A673 (cell line): ENCODE data around the gene MN1.

Experiments used
- EZH2 ChIP-seq: fragments of 200-600 bp; sonication (generic); IDR thresholded peaks from 2 replicates; pipeline ENCODE4 v1.6.1; 2017; ENCODE audit warnings: borderline replicate concordance, low read depth, mild to moderate bottlenecking, mixed read lengths, antibody characterized with exemption, low read length; ENCODE audit not compliant: poor library complexity, severe bottlenecking
- TF ChIP-seq, protein P1 (sequence below): fragments of 300-800, 200-600 bp; sonication (generic); conservative IDR thresholded peaks from 2 replicates; pipeline ENCODE4 v1.5.1; 2017; ENCODE audit warnings: low read depth, mild to moderate bottlenecking, antibody characterized with exemption, low read length, moderate library complexity, mixed read lengths

DNA sequence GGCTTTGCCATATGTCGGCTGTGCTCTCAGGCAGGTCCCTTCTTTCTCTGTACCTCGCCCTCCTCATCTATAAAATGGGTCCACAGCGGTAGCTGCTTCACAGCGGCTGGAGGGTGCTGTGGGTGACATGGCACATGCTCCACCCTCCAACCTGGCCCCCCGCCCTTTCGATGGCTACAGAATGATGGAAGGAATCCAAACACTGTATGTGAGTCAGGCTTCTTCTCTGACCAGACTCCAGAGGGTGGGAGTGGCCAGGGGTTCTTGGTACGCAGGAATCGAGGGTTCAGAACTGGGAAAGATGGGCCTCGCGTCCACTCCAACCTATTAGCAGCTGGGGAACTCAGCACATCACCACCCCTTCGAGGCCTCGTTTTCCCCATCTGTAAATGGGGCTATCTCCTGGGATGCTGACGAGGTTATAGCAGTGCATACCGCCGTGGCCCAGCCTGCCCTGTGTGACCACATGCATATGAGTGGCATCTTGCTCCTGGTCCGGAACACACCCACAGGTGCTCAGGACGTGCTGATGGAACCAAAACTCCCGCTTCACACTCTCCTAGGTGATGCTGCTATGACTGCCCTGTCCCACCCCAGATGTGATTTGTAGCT is 26.4 kb downstream of the MN1 start:
- TF ChIP-seq, protein P1, sequence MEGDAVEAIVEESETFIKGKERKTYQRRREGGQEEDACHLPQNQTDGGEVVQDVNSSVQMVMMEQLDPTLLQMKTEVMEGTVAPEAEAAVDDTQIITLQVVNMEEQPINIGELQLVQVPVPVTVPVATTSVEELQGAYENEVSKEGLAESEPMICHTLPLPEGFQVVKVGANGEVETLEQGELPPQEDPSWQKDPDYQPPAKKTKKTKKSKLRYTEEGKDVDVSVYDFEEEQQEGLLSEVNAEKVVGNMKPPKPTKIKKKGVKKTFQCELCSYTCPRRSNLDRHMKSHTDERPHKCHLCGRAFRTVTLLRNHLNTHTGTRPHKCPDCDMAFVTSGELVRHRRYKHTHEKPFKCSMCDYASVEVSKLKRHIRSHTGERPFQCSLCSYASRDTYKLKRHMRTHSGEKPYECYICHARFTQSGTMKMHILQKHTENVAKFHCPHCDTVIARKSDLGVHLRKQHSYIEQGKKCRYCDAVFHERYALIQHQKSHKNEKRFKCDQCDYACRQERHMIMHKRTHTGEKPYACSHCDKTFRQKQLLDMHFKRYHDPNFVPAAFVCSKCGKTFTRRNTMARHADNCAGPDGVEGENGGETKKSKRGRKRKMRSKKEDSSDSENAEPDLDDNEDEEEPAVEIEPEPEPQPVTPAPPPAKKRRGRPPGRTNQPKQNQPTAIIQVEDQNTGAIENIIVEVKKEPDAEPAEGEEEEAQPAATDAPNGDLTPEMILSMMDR: no peak
- TF ChIP-seq EZH2: no peak
